H1 (cell line): ENCODE results near the gene TBC1D20.

Experiments
- NRF1 ChIP-seq: IDR thresholded peaks from 2 replicates; pipeline ENCODE4 v1.6.1; 2011; ENCODE audit warnings: mild to moderate bottlenecking, low read depth, low read length, improper control_type of control experiment
- TF ChIP-seq, protein P1 (sequence below), 3 experiments: IDR thresholded peaks; 1 replicate in 2 of 3; 2 replicates in 1 of 3; pipeline versions ENCODE4 v1.5.1 to v1.6.1; 2011; ENCODE audit warnings: low read length in 3 of 3, mild to moderate bottlenecking in 3 of 3, inconsistent platforms in 2 of 3, low read depth in 1 of 3, moderate library complexity in 1 of 3; ENCODE audit not compliant: insufficient read depth in 1 of 3; ENCODE audit errors: control extremely low read depth in 1 of 3
- TF ChIP-seq, protein P2 (sequence below): IDR thresholded peaks from 2 replicates; pipeline ENCODE4 v1.6.1; 2012; ENCODE audit warnings: low read length, inconsistent platforms

DNA sequence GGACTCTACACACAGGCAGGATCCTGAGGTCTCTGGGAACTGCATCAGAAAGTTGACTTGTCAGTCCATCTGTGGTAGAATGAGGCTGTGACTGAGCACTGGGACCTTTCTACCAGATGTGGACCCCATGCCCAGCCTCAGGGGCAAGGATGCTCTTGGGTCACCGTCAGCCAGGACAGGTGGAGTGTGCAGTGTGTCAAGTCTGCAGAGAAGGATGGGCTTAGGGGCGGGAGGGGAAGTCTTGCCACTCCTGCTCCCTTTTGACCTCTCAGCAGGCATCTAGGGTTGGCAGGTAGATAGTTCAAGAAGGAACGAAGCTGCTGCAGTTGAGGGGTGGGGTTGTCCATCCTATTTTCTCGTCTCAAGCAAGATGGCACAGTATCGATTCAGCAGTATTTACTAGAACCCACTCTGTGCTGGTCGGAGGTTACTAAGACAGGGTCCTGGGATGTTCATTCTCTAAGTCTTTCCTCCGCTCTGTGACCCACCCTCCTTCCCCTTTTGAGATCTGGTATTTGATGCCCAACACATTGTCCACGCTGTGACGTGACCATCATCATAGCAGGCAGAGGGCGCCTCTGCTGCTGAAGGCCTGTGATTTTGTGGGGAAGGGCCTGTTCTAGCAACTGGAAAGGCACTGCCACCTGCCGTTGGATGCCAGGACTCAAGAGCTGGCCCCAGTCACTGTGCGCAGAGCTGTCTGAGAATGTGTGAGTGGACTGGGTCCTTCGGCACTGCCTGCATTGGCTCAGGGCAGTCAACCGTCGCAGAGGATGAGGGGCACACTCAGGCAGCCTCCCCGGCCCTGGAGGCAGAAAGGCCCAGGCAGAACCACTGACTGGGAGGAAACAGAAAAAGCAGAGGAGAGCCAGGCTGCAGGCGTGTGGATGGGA lies 31.1 kb downstream of the TBC1D20 start:
- TF ChIP-seq, protein P1, sequence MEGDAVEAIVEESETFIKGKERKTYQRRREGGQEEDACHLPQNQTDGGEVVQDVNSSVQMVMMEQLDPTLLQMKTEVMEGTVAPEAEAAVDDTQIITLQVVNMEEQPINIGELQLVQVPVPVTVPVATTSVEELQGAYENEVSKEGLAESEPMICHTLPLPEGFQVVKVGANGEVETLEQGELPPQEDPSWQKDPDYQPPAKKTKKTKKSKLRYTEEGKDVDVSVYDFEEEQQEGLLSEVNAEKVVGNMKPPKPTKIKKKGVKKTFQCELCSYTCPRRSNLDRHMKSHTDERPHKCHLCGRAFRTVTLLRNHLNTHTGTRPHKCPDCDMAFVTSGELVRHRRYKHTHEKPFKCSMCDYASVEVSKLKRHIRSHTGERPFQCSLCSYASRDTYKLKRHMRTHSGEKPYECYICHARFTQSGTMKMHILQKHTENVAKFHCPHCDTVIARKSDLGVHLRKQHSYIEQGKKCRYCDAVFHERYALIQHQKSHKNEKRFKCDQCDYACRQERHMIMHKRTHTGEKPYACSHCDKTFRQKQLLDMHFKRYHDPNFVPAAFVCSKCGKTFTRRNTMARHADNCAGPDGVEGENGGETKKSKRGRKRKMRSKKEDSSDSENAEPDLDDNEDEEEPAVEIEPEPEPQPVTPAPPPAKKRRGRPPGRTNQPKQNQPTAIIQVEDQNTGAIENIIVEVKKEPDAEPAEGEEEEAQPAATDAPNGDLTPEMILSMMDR (IDR thresholded peaks at IDR 0.05; ENCODE audit: control extremely low read depth in 1 of 3, insufficient read depth in 1 of 3, low read depth in 1 of 3, low read length in 3 of 3), result peak; percentile 71 to 96 (median 89)
- TF ChIP-seq, protein P2, sequence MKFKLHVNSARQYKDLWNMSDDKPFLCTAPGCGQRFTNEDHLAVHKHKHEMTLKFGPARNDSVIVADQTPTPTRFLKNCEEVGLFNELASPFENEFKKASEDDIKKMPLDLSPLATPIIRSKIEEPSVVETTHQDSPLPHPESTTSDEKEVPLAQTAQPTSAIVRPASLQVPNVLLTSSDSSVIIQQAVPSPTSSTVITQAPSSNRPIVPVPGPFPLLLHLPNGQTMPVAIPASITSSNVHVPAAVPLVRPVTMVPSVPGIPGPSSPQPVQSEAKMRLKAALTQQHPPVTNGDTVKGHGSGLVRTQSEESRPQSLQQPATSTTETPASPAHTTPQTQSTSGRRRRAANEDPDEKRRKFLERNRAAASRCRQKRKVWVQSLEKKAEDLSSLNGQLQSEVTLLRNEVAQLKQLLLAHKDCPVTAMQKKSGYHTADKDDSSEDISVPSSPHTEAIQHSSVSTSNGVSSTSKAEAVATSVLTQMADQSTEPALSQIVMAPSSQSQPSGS, result no peak
- TF ChIP-seq NRF1, result no peak
